Mucosa of stomach (tissue), 1 donor: Measurements from ENCODE around the gene SMPDL3A.

Experiments used
- H3K27me3 ChIP-seq: one replicate; pipeline ENCODE4 v1.7.0; 2013; ENCODE audit warnings: mild to moderate bottlenecking, low read length; ENCODE audit not compliant: control insufficient read depth, insufficient read depth
- H3K36me3 ChIP-seq: one replicate; pipeline ENCODE4 v1.7.0; 2013; ENCODE audit warnings: low read length; ENCODE audit not compliant: control insufficient read depth, insufficient read depth
- H3K4me1 ChIP-seq: one replicate; pipeline ENCODE4 v1.7.0; 2013; ENCODE audit warnings: mild to moderate bottlenecking, low read length; ENCODE audit not compliant: control insufficient read depth, insufficient read depth
- H3K4me3 ChIP-seq: one replicate; pipeline ENCODE4 v1.7.0; 2013; ENCODE audit warnings: low read length
- H3K9ac ChIP-seq: one replicate; pipeline ENCODE4 v1.7.0; 2013; ENCODE audit warnings: mild to moderate bottlenecking, low read length, moderate library complexity
- H3K9me3 ChIP-seq: one replicate; pipeline ENCODE4 v1.7.0; 2013; ENCODE audit warnings: mild to moderate bottlenecking, low read length, moderate library complexity; ENCODE audit not compliant: control insufficient read depth
- donor health status: Pancreatic carcinoma.

Gene SMPDL3A

GRCh38 chr6:122839906-122840305, 50.8 kb downstream of the SMPDL3A start:
- Histone ChIP-seq H3K9me3 (no peaks in the 10 kb centered on the region), H3K4me1 (peaks cover 14% of the 10 kb centered on the region), H3K9ac (no peak overlapping the region), H3K36me3 (no peaks in the 10 kb centered on the region), H3K27me3 (no peaks in the 10 kb centered on the region), H3K4me3 (no peak overlapping the region)

DNA sequence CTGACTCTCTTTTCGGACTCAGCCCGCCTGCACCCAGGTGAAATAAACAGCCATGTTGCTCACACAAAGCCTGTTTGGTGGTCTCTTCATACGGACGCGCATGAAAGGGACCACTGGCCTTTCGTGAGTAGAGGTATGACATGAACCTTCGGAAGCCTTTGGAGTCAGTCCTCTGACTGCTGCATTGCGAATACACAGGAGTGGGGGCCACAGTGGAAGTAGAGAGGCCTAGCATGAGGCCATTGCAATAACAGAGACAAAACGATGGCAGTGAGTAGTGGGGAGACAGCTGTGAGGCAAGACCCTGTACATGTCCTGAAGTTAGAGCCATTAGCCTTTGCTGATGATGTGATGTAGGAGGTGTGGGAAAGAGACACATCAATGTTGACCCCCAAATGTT, 56.4 kb downstream of the SMPDL3A start:
- no peaks in the 10 kb centered on the region for H3K36me3 ChIP-seq
- no peaks in the 10 kb centered on the region for H3K9me3 ChIP-seq
- no peaks in the 10 kb centered on the region for H3K4me1 ChIP-seq
- no peaks in the 10 kb centered on the region for H3K27me3 ChIP-seq
- no peak overlapping the region for H3K9ac ChIP-seq
- no peak overlapping the region for H3K4me3 ChIP-seq

- Histone ChIP-seq H3K4me3 (no peak overlapping the region), H3K27me3 (no peaks in the 10 kb centered on the region), H3K36me3 (no peaks in the 10 kb centered on the region), H3K4me1 (no peaks in the 10 kb centered on the region), H3K9ac (no peak overlapping the region), H3K9me3 (no peaks in the 10 kb centered on the region)
Observed at GRCh38 chr6:122845916-122846612, 57.0 kb downstream of the SMPDL3A start.

GRCh38 chr6:122853259-122853995, 64.4 kb downstream of the SMPDL3A start:
- Histone ChIP-seq H3K4me1 (peaks cover 6% of the 10 kb centered on the region), H3K9me3 (no peaks in the 10 kb centered on the region)

More at GRCh38 chr6:122853259-122853995, 64.4 kb downstream of the SMPDL3A start:
- Histone ChIP-seq H3K9ac (no peak overlapping the region), H3K4me3 (no peak overlapping the region), H3K36me3 (no peaks in the 10 kb centered on the region), H3K27me3 (peaks cover 3% of the 10 kb centered on the region)
